Measurements from ENCODE around the gene TRIM59.

- TF ChIP-seq, protein P1, sequence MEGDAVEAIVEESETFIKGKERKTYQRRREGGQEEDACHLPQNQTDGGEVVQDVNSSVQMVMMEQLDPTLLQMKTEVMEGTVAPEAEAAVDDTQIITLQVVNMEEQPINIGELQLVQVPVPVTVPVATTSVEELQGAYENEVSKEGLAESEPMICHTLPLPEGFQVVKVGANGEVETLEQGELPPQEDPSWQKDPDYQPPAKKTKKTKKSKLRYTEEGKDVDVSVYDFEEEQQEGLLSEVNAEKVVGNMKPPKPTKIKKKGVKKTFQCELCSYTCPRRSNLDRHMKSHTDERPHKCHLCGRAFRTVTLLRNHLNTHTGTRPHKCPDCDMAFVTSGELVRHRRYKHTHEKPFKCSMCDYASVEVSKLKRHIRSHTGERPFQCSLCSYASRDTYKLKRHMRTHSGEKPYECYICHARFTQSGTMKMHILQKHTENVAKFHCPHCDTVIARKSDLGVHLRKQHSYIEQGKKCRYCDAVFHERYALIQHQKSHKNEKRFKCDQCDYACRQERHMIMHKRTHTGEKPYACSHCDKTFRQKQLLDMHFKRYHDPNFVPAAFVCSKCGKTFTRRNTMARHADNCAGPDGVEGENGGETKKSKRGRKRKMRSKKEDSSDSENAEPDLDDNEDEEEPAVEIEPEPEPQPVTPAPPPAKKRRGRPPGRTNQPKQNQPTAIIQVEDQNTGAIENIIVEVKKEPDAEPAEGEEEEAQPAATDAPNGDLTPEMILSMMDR (IDR thresholded peaks at IDR 0.05): no peak
- TF ChIP-seq POLR2A (IDR thresholded peaks at IDR 0.05): no peak
Measured at GRCh38 chr3:160480931-160481330, 31.3 kb upstream of the TRIM59 start.

Measured in body of pancreas (tissue), 4 donors.